HL-60 (cell line): ENCODE measurements around the gene ASB9.

Experiments used
- DNase-seq, 2 experiments: peaks; one replicate each; pipeline ENCODE4 v3.0.0-alpha.2; 2010 to 2020; ENCODE audit warnings: low read depth in 1 of 2, low spot score in 1 of 2
- H3K27ac ChIP-seq: fragments of 250-450 bp; sonication (Bioruptor Pico); replicated peaks from 2 replicates; pipeline ENCODE4 v1.5.1; 2020; ENCODE audit warnings: mild to moderate bottlenecking, moderate library complexity
- H3K27me3 ChIP-seq: fragments of 250-450 bp; sonication (Bioruptor Pico); 2 replicates; pipeline ENCODE4 v1.5.1; 2021; ENCODE audit warnings: mild to moderate bottlenecking, moderate library complexity; ENCODE audit not compliant: insufficient read depth, poor library complexity, severe bottlenecking
- H3K4me3 ChIP-seq: replicated peaks from 2 replicates; pipeline ENCODE4 v1.5.1; 2011; ENCODE audit warnings: mild to moderate bottlenecking, control low read depth, low read length; ENCODE audit not compliant: insufficient read depth
- CTCF ChIP-seq: IDR thresholded peaks from one replicate; pipeline ENCODE4 v1.5.1; 2011; ENCODE audit warnings: low read length, control low read depth, inconsistent platforms; ENCODE audit not compliant: insufficient read depth
- GABPA ChIP-seq: IDR thresholded peaks from 2 replicates; pipeline ENCODE4 v1.6.1; 2012; ENCODE audit warnings: low read depth
- POLR2AphosphoS5 ChIP-seq: IDR thresholded peaks from 2 replicates; pipeline ENCODE4 v1.6.1; 2012; ENCODE audit warnings: low read depth
- REST ChIP-seq: IDR thresholded peaks from 2 replicates; pipeline ENCODE4 v1.6.1; 2012; ENCODE audit warnings: low read depth; ENCODE audit not compliant: insufficient replicate concordance
- SPI1 ChIP-seq: IDR thresholded peaks from 2 replicates; pipeline ENCODE4 v1.6.1; 2012; ENCODE audit warnings: low read depth, mild to moderate bottlenecking, borderline replicate concordance
- long read RNA-seq: library from polyadenylated mRNA; unstranded; transcript quantifications from one replicate; pipeline ENCODE4 v2.0.0, GENCODE V29; 2020

The ASB9 gene
- long read RNA-seq, result 0 reads

- Histone ChIP-seq H3K27ac (no peak within 1 kb of the TSS), H3K4me3 (no peak within 1 kb of the TSS), H3K27me3 (no peaks in the 10 kb centered on the region)
- no peak for DNase-seq
- TF ChIP-seq REST, result no peak
- no peak for TF ChIP-seq GABPA
- no peak for TF ChIP-seq POLR2AphosphoS5
- no peak for TF ChIP-seq SPI1
- no peak for TF ChIP-seq CTCF
These were observed at the start of gene ASB9 for GRCh38 chrX:15269618-15270521. TSS of gene ASB9 (minus strand) at chrX:15270083. CDS start at chrX:15269874, 209 bp downstream.

GRCh38 chrX:15319075-15319474 lies 49.2 kb upstream of the ASB9 start:
- TF ChIP-seq SPI1 (no peak), REST (no peak), GABPA (no peak), CTCF (no peak), POLR2AphosphoS5 (no peak)
- no peak for DNase-seq

GRCh38 chrX:15315509-15315908 lies 45.6 kb upstream of the ASB9 start, which contains the start of gene ASB11:
TSS of gene ASB11 (minus strand) at chrX:15315640. CDS start at chrX:15315605, 35 bp downstream.
- no peaks in the 10 kb centered on the region for H3K27me3 ChIP-seq
- no peak within 1 kb of the TSS for H3K4me3 ChIP-seq
- no peak within 1 kb of the TSS for H3K27ac ChIP-seq
- TF ChIP-seq REST, result no peak
- TF ChIP-seq POLR2AphosphoS5, result no peak
- TF ChIP-seq GABPA, result no peak
- DNase-seq, result no peak

More at GRCh38 chrX:15319075-15319474, 49.2 kb upstream of the ASB9 start:
- Histone ChIP-seq H3K4me3 (no peak overlapping the region), H3K27ac (no peak overlapping the region), H3K27me3 (no peaks in the 10 kb centered on the region)
